ENCODE results near the gene SSH2.

- TF ChIP-seq POLR2A (IDR thresholded peaks at IDR 0.05): no peak
- TF ChIP-seq CTCF (IDR thresholded peaks at IDR 0.05): no peak
Observed at GRCh38 chr17:29855686-29856085, 74.3 kb downstream of the SSH2 start.

All from thyroid gland (tissue), 4 donors.